Measurements from ENCODE around the gene ZSCAN20. TPM values are rescaled to one million over a fixed set of nuclear protein-coding genes. Genes with fewer than 3 reads are reported as not detected.

ZSCAN20 gene
- total RNA-seq, 6 donors from 2014 or later, result 2.2 to 5.6 (median 4.8) TPM

- 89 to 91% methylated on average over 6 of the region's 6 CpGs for WGBS, 2 donors
- Histone ChIP-seq H3K9me3 (no peaks in the 10 kb centered on the region), H3K4me1 (peaks cover 0 to 5% (median under 1%) of the 10 kb centered on the region in 4 donors), H3K27me3 (no peaks in the 10 kb centered on the region), H3K36me3 (no peaks in the 10 kb centered on the region), H3K4me3 (no peak overlapping the region), H3K27ac (no peak overlapping the region)
- no peak for DNase-seq
- TF ChIP-seq POLR2A (IDR thresholded peaks at IDR 0.05) (no peak), CTCF (IDR thresholded peaks at IDR 0.05) (no peak), POLR2AphosphoS5 (IDR thresholded peaks at IDR 0.05) (no peak), EP300 (IDR thresholded peaks at IDR 0.05) (no peak)
- ATAC-seq (ENCODE audit: low FRiP score in 2 of 2), result no peak
Measured at GRCh38 chr1:33438364-33439160, 33.9 kb upstream of the ZSCAN20 start.

GRCh38 chr1:33439662-33440061 lies 32.8 kb upstream of the ZSCAN20 start:
- DNase-seq (no peak), ATAC-seq (ENCODE audit: low FRiP score in 2 of 2) (no peak)
- Histone ChIP-seq H3K4me1 (no peaks in the 10 kb centered on the region), H3K27ac (no peak overlapping the region), H3K36me3 (no peaks in the 10 kb centered on the region), H3K9me3 (no peaks in the 10 kb centered on the region), H3K4me3 (no peak overlapping the region), H3K27me3 (no peaks in the 10 kb centered on the region)
- WGBS, 2 donors, result 28 to 33% methylated on average over 1 of the region's 1 CpG
- TF ChIP-seq CTCF (IDR thresholded peaks at IDR 0.05), result no peak
- no peak for TF ChIP-seq POLR2AphosphoS5 (IDR thresholded peaks at IDR 0.05)
- TF ChIP-seq POLR2A (IDR thresholded peaks at IDR 0.05), result no peak
- TF ChIP-seq EP300 (IDR thresholded peaks at IDR 0.05), result no peak

GRCh38 chr1:33441088-33441745 lies 31.2 kb upstream of the ZSCAN20 start:
- TF ChIP-seq POLR2A (IDR thresholded peaks at IDR 0.05), result no peak
- no peak for TF ChIP-seq CTCF (IDR thresholded peaks at IDR 0.05)
- TF ChIP-seq POLR2AphosphoS5 (IDR thresholded peaks at IDR 0.05), result no peak
- no peak for TF ChIP-seq EP300 (IDR thresholded peaks at IDR 0.05)
- no peaks in the 10 kb centered on the region for H3K4me1 ChIP-seq
- ATAC-seq (ENCODE audit: low FRiP score in 2 of 2), result no peak
- H3K9me3 ChIP-seq, result no peaks in the 10 kb centered on the region
- 57 to 67% methylated on average over 6 of the region's 6 CpGs for WGBS, 2 donors
- H3K27ac ChIP-seq, result no peak overlapping the region
- DNase-seq, result no peak
- no peaks in the 10 kb centered on the region for H3K27me3 ChIP-seq
- no peaks in the 10 kb centered on the region for H3K36me3 ChIP-seq
- H3K4me3 ChIP-seq, result no peak overlapping the region

GRCh38 chr1:33442141-33442540 lies 30.3 kb upstream of the ZSCAN20 start:
- Histone ChIP-seq H3K9me3 (no peaks in the 10 kb centered on the region), H3K36me3 (no peaks in the 10 kb centered on the region), H3K27ac (no peak overlapping the region), H3K4me3 (no peak overlapping the region), H3K27me3 (no peaks in the 10 kb centered on the region), H3K4me1 (no peaks in the 10 kb centered on the region)
- 88 to 93% methylated on average over 1 of the region's 1 CpG for WGBS, 2 donors
- DNase-seq (no peak), ATAC-seq (ENCODE audit: low FRiP score in 2 of 2) (no peak)
- TF ChIP-seq POLR2A (IDR thresholded peaks at IDR 0.05) (no peak), CTCF (IDR thresholded peaks at IDR 0.05) (no peak), EP300 (IDR thresholded peaks at IDR 0.05) (no peak), POLR2AphosphoS5 (IDR thresholded peaks at IDR 0.05) (no peak)
